ENCODE results near the gene HYAL2.

HYAL2 gene

DNA sequence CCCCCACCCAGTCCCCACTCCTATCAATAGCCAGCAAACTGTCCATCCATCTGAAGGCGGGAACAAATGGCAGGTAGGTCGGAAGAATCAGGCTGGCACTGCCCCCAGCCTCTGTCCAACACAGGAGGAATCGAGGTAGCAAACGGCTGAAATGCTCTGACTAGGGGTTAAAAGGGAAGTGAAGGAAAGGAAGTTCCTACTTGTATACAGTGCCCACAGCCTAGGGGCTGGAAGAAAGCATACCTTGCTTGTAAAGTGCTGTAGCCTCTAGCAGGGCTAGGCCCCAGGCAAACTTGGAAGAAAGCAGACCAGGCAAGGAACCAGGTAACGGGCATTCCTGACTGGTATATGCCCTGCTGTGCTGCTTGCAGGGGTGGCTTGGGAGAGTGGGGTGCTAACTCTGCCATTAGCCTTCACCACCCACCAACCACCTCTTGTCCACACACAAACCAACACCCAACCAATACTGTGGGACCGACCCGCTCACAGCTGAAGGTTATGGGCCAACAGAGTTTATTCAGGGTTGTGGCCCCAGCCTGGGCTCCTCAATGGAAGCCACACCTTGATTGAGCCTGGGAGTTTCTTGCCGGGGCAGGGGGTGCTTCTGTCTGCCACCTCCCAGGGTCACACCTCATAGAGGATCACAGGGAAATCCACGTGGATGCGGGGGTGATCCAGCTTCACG lies 3.1 kb upstream of the HYAL2 start:
- Histone ChIP-seq H3K36me3 (peaks cover 16 to 38% (median 31%) of the 10 kb centered on the region in 3 donors), H3K9me3 (no peaks in the 10 kb centered on the region), H3K27ac (no peak overlapping the region), H3K27me3 (no peaks in the 10 kb centered on the region), H3K4me3 (no peak overlapping the region), H3K4me1 (peaks cover 0 to 46% (median 26%) of the 10 kb centered on the region in 4 donors)
- TF ChIP-seq, protein P1, sequence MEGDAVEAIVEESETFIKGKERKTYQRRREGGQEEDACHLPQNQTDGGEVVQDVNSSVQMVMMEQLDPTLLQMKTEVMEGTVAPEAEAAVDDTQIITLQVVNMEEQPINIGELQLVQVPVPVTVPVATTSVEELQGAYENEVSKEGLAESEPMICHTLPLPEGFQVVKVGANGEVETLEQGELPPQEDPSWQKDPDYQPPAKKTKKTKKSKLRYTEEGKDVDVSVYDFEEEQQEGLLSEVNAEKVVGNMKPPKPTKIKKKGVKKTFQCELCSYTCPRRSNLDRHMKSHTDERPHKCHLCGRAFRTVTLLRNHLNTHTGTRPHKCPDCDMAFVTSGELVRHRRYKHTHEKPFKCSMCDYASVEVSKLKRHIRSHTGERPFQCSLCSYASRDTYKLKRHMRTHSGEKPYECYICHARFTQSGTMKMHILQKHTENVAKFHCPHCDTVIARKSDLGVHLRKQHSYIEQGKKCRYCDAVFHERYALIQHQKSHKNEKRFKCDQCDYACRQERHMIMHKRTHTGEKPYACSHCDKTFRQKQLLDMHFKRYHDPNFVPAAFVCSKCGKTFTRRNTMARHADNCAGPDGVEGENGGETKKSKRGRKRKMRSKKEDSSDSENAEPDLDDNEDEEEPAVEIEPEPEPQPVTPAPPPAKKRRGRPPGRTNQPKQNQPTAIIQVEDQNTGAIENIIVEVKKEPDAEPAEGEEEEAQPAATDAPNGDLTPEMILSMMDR (IDR thresholded peaks at IDR 0.05): no peak
- intact Hi-C loops (cut with DNase I; ENCODE audit: low total_unique reads): no loop called here
- peak in 1 of 2 donors; percentile 56 for DNase-seq

DNA sequence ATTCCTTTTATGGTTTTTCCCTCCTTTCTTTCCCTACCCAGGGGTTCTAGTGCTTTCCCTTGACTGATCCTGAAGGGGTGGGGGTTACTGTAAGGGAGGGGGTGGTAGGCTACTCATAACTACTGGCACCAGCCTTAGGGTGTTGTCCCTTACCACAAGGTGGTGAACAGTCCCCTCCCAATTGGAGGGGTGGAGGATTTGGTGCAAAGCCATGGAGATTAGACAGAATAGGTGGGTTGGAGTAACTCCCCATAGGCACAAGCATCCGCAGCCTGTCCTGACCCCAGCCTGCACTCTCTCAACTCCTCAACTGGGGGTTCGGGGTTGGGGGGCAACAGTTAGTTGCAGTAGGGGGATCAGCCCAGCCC lies 2.6 kb upstream of the HYAL2 start:
- no peak overlapping the region for H3K27ac ChIP-seq

DNA sequence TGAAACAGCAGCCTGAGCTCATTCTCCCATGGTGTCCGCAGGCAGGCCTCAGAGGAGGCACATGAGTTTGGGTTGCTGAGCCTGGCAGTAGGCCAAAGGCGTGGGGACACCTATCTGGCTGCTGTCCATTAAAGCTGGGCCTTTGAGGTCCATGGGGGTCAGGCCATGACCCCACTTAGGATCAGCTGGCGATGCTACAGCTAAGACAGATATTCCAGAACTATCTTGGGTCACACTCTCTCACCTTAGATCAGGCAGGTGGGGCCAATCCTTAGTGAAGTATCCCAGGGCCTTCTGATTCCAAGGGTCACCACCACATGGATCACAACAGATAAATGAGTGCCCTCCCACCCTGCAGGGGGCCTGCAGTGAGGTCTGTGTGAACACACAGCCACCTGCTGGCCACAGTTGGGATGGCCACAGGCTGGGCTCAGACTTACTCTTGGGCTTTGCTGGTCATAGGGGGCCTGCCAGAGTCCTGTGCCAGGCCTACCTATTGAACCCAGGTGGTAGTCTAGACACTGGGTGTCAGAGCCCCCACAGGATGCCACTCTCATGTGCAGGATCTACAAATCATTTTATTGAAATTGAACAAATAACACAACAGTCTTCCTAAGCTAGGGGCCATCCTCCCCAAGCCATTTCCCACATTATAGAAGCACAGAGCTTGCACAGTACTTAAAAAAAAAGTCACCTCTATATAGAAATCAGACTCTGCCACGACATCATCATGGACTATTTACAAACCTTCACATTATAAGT lies 2.0 kb upstream of the HYAL2 start:
- intact Hi-C loops (cut with DNase I; ENCODE audit: low total_unique reads): no loop called here
- peak; percentile 73 for DNase-seq

More for the DNA sequence above, 2.6 kb upstream of the HYAL2 start:
- DNase-seq: no peak
- peaks cover 11 to 33% (median 25%) of the 10 kb centered on the region in 3 donors for H3K36me3 ChIP-seq
- intact Hi-C loops (cut with DNase I; ENCODE audit: low total_unique reads): no loop called here
- peaks cover 0 to 51% (median 31%) of the 10 kb centered on the region in 4 donors for H3K4me1 ChIP-seq
- no peak overlapping the region for H3K4me3 ChIP-seq
- TF ChIP-seq, protein P1 (IDR thresholded peaks at IDR 0.05): no peak
- H3K9me3 ChIP-seq: no peaks in the 10 kb centered on the region
- no peaks in the 10 kb centered on the region for H3K27me3 ChIP-seq

DNA sequence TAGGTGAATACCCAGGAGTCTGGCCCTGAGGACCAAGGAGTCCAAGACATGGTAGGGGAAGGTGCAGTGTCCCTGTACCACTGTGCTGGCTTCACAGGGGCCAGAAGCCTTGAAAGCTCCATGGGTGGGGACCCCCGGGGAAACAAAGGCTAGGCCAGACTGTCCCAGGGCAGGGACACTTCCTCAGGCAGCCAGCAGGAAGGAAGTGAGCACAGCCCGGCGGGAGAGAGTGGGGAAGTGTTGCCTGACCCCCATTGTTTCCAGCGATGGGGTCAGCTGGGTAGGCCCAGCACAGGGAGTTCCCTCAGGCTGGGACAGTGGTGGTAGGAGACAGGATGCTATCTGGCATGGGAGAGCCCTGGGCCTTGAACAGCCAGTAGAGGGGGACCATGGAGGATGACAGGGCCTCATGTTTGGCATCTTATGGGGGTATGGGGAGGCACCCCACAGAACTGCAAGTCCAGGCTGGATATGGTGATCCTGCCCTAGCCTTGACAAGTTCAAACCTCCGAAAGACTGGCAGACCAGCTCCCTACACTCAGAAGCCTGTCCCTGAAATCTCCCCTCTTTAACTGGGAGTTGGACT lies 1.2 kb upstream of the HYAL2 start:
- Histone ChIP-seq H3K27me3 (no peaks in the 10 kb centered on the region), H3K4me1 (peaks cover 0 to 63% (median 40%) of the 10 kb centered on the region in 4 donors), H3K36me3 (peaks cover 7 to 26% (median 15%) of the 10 kb centered on the region in 3 donors), H3K27ac (peak overlapping the region; percentile 26 to 33), H3K4me3 (no peak overlapping the region), H3K9me3 (no peaks in the 10 kb centered on the region)
- TF ChIP-seq, protein P1 (IDR thresholded peaks at IDR 0.05): no peak
- intact Hi-C loops (cut with DNase I; ENCODE audit: low total_unique reads): no loop called here
- peak in 1 of 2 donors; percentile 79 for DNase-seq

More for the DNA sequence above, 2.0 kb upstream of the HYAL2 start:
- peaks cover 7 to 27% (median 20%) of the 10 kb centered on the region in 3 donors for H3K36me3 ChIP-seq
- H3K27me3 ChIP-seq: no peaks in the 10 kb centered on the region
- no peak overlapping the region for H3K4me3 ChIP-seq
- H3K27ac ChIP-seq: peak overlapping the region; percentile 26 to 33
- peaks cover 0 to 56% (median 37%) of the 10 kb centered on the region in 4 donors for H3K4me1 ChIP-seq
- H3K9me3 ChIP-seq: no peaks in the 10 kb centered on the region
- TF ChIP-seq, protein P1 (IDR thresholded peaks at IDR 0.05): peak; percentile 68 to 70

DNA sequence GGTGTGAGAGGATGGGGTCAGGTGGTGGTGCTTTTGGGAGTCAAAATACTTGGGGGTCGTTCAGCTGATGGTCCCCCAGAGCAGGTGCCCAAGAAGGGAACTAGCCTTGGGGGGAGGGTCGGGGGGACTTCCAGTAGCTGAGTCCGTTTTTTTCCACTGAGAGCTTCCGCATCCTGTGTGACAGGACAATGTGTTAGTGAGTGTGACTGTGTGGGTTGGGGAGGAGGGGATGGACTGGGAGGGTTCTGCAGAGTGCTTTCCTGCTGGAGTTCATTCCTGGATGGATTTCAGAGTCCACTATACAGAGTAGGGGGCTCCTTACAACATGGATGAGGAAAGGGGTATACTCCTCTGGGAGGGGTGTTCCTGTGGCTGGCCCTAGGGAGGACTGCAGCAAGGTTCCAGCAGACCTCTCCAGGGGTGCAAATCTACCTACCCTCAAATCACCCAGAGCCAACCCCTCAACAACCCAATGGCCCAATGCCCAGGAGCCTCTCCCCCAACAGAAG lies 601 bp upstream of the HYAL2 start:
- no peak overlapping the region for H3K4me3 ChIP-seq
- intact Hi-C loops (cut with DNase I; ENCODE audit: low total_unique reads): no loop called here

More for the DNA sequence above, 601 bp upstream of the HYAL2 start:
- TF ChIP-seq, protein P1 (IDR thresholded peaks at IDR 0.05): no peak
- peaks cover 0 to 65% (median 40%) of the 10 kb centered on the region in 4 donors for H3K4me1 ChIP-seq
- H3K27ac ChIP-seq: peak overlapping the region; percentile 93
- H3K27me3 ChIP-seq: no peaks in the 10 kb centered on the region
- peaks cover 7 to 31% (median 18%) of the 10 kb centered on the region in 3 donors for H3K36me3 ChIP-seq
- H3K9me3 ChIP-seq: no peaks in the 10 kb centered on the region
- peak in 1 of 2 donors; percentile 70 for DNase-seq

All from tibial artery (tissue), 4 donors.